MM.1S (cell line): Measurements from ENCODE around the gene KCNQ1.

Source experiments
- DNase-seq: peaks from one replicate; pipeline ENCODE4 v3.0.0-alpha.2; 2015
- H2AFZ ChIP-seq: fragments of 300-600 bp; sonication (generic); 2 replicates; pipeline ENCODE4 v1.6.0; 2016; ENCODE audit warnings: antibody characterized with exemption, low read length
- H3F3A ChIP-seq: fragments of 300-600 bp; sonication (generic); 2 replicates; pipeline ENCODE4 v1.6.1; 2016; ENCODE audit warnings: mild to moderate bottlenecking, antibody characterized with exemption, low read length, moderate library complexity, mixed read lengths; ENCODE audit not compliant: insufficient read depth
- H3K27ac ChIP-seq: fragments of 300-600 bp; sonication (generic); 2 replicates; pipeline ENCODE4 v1.5.1; 2016; ENCODE audit warnings: mild to moderate bottlenecking, low read length
- H3K27me3 ChIP-seq: fragments of 300-600 bp; sonication (generic); replicated peaks from 2 replicates; pipeline ENCODE4 v1.6.0; 2016; ENCODE audit warnings: low read length; ENCODE audit not compliant: insufficient read depth
- H3K36me3 ChIP-seq: fragments of 300-600 bp; sonication (generic); replicated peaks from 2 replicates; pipeline ENCODE4 v1.6.1; 2016; ENCODE audit warnings: mild to moderate bottlenecking, low read length, mixed read lengths; ENCODE audit not compliant: insufficient read depth
- H3K4me1 ChIP-seq: fragments of 300-600 bp; sonication (generic); 2 replicates; pipeline ENCODE4 v1.6.1; 2016; ENCODE audit warnings: low read length, mixed read lengths
- H3K4me2 ChIP-seq: fragments of 300-600 bp; sonication (generic); 2 replicates; pipeline ENCODE4 v1.6.0; 2016; ENCODE audit warnings: low read depth, low read length
- H3K4me3 ChIP-seq: fragments of 300-600 bp; sonication (generic); 2 replicates; pipeline ENCODE4 v1.5.1; 2016; ENCODE audit warnings: low read length, mixed read lengths
- H3K79me2 ChIP-seq: fragments of 300-600 bp; sonication (generic); 2 replicates; pipeline ENCODE4 v1.6.1; 2016; ENCODE audit warnings: mixed run types, low read length, mixed read lengths
- H3K9ac ChIP-seq: fragments of 300-600 bp; sonication (generic); 2 replicates; pipeline ENCODE4 v1.6.1; 2016; ENCODE audit warnings: low read length, mixed read lengths
- H3K9me2 ChIP-seq: fragments of 300-600 bp; sonication (generic); replicated peaks from 2 replicates; pipeline ENCODE4 v1.6.1; 2016; ENCODE audit warnings: mild to moderate bottlenecking, low read length, mixed read lengths; ENCODE audit not compliant: insufficient read depth
- H3K9me3 ChIP-seq: fragments of 300-600 bp; sonication (generic); replicated peaks from 2 replicates; pipeline ENCODE4 v1.6.1; 2016; ENCODE audit warnings: mild to moderate bottlenecking, low read length, mixed read lengths; ENCODE audit not compliant: insufficient read depth
- H4K20me1 ChIP-seq: fragments of 300-600 bp; sonication (generic); 2 replicates; pipeline ENCODE4 v1.6.1; 2016; ENCODE audit warnings: mild to moderate bottlenecking, low read length, moderate library complexity, mixed read lengths; ENCODE audit not compliant: insufficient read depth
- EZH2 ChIP-seq: fragments of 300-600 bp; sonication (generic); optimal IDR thresholded peaks from 2 replicates; pipeline ENCODE3; 2017; ENCODE audit warnings: low read depth, mild to moderate bottlenecking, antibody characterized with exemption, low read length, mixed read lengths
- EZH2phosphoT487 ChIP-seq: fragments of 300-600 bp; sonication (generic); IDR thresholded peaks from 2 replicates; pipeline ENCODE4 v1.6.1; 2018; ENCODE audit warnings: antibody characterized with exemption, low read length
- TF ChIP-seq, protein P1 (sequence below): fragments of 300-600 bp; sonication (generic); IDR thresholded peaks from 2 replicates; pipeline ENCODE4 v1.5.1; 2016; ENCODE audit warnings: antibody characterized with exemption, low read length, mixed read lengths

The KCNQ1 gene

DNA sequence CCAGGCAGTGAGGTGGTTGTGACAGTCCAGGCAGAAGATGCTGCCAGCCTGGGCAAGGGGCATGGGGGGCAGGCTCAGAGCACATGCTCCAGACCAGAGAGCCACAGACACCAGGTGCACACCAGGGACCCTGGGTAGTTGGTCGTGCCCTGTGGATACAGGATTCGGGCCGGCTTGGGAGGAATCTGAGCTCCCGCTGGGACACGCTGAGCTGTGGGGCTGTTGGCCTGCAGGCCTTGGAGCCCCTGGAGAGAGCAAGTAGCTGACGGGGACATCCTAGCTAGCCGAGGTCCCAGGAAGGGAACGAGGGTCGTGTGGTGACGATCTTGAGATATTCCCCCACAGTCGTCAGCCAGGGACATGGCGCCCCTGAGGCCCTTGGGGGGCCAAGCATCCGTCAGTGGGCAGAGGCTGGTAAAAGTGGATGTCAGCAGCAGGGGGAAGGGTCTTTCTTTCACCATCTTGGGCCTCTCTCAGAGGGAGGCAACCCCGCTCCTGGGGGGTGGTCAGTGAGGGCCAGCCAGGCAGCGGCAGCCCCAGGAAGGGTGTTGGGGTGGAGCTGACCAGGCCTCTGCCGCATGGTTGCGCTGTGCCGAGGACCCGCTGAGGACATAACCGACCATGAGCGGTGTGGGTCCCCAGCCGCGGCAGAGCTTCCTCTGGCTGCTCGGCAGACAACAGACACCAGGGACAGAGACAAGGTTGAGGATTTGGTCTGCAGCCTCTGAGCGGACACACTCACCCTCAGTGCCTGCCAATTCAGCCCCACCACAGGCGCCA, 396.8 kb downstream of the KCNQ1 start:
- H4K20me1 ChIP-seq, result no peaks in the 10 kb centered on the region
- no peak for DNase-seq
- H3K4me3 ChIP-seq, result no peak overlapping the region
- no peaks in the 10 kb centered on the region for H3K27me3 ChIP-seq
- no peak overlapping the region for H3K27ac ChIP-seq
- H3K9me3 ChIP-seq, result no peaks in the 10 kb centered on the region
- H3K4me1 ChIP-seq, result no peaks in the 10 kb centered on the region
- no peak overlapping the region for H2AFZ ChIP-seq
- no peaks in the 10 kb centered on the region for H3K79me2 ChIP-seq
- H3K4me2 ChIP-seq, result no peak overlapping the region
- TF ChIP-seq EZH2, result no peak
- no peak for TF ChIP-seq EZH2phosphoT487
- TF ChIP-seq, protein P1, sequence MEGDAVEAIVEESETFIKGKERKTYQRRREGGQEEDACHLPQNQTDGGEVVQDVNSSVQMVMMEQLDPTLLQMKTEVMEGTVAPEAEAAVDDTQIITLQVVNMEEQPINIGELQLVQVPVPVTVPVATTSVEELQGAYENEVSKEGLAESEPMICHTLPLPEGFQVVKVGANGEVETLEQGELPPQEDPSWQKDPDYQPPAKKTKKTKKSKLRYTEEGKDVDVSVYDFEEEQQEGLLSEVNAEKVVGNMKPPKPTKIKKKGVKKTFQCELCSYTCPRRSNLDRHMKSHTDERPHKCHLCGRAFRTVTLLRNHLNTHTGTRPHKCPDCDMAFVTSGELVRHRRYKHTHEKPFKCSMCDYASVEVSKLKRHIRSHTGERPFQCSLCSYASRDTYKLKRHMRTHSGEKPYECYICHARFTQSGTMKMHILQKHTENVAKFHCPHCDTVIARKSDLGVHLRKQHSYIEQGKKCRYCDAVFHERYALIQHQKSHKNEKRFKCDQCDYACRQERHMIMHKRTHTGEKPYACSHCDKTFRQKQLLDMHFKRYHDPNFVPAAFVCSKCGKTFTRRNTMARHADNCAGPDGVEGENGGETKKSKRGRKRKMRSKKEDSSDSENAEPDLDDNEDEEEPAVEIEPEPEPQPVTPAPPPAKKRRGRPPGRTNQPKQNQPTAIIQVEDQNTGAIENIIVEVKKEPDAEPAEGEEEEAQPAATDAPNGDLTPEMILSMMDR, result no peak
- no peaks in the 10 kb centered on the region for H3F3A ChIP-seq
- no peaks in the 10 kb centered on the region for H3K36me3 ChIP-seq
- H3K9ac ChIP-seq, result no peak overlapping the region
- no peaks in the 10 kb centered on the region for H3K9me2 ChIP-seq

DNA sequence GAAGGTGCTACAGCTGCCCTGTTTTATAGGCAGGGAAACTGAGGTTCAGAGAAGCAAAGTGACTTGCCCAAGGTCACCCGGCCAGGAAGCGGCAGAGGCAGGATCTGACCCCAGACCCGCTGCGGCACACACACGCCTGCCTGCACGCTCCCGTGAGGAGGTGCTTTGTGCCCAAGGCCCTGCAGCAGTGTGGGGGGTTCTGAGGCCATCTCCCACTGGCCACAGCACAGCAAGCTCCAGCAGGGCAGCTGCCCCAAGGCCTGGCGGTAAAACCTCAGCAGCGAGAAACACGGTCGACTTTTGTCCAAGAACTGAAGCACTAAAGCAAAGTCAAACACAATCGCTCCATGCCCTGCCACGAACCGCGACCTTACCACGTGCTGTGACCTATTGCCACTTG, 398.1 kb downstream of the KCNQ1 start:
- Histone ChIP-seq H3F3A (no peaks in the 10 kb centered on the region), H3K9me2 (no peaks in the 10 kb centered on the region), H3K9me3 (no peaks in the 10 kb centered on the region), H3K4me3 (no peak overlapping the region), H3K27me3 (no peaks in the 10 kb centered on the region), H3K36me3 (no peaks in the 10 kb centered on the region), H3K9ac (no peak overlapping the region), H2AFZ (no peak overlapping the region), H3K27ac (no peak overlapping the region), H3K4me2 (no peak overlapping the region), H4K20me1 (no peaks in the 10 kb centered on the region), H3K79me2 (no peaks in the 10 kb centered on the region), H3K4me1 (no peaks in the 10 kb centered on the region)
- no peak for DNase-seq
- TF ChIP-seq, protein P1, result no peak
- TF ChIP-seq EZH2phosphoT487, result no peak
- TF ChIP-seq EZH2, result no peak

GRCh38 chr11:2843551-2843950, 398.7 kb downstream of the KCNQ1 start:
- H3K9me2 ChIP-seq, result no peaks in the 10 kb centered on the region
- no peak for DNase-seq
- H3K4me2 ChIP-seq, result no peak overlapping the region
- H2AFZ ChIP-seq, result no peak overlapping the region
- H3K4me1 ChIP-seq, result no peaks in the 10 kb centered on the region
- no peaks in the 10 kb centered on the region for H3K9me3 ChIP-seq
- no peak overlapping the region for H3K4me3 ChIP-seq
- no peak overlapping the region for H3K9ac ChIP-seq
- H3K36me3 ChIP-seq, result no peaks in the 10 kb centered on the region
- H3F3A ChIP-seq, result no peaks in the 10 kb centered on the region
- H3K27ac ChIP-seq, result no peak overlapping the region
- no peaks in the 10 kb centered on the region for H3K79me2 ChIP-seq
- no peaks in the 10 kb centered on the region for H3K27me3 ChIP-seq
- TF ChIP-seq EZH2phosphoT487 (no peak), EZH2 (no peak)
- TF ChIP-seq, protein P1, result no peak
- H4K20me1 ChIP-seq, result no peaks in the 10 kb centered on the region
